GM23338 (cell line): Measurements from ENCODE around the gene MEGF8. TPM values are rescaled to one million over a fixed set of nuclear protein-coding genes. Genes with fewer than 3 reads are reported as not detected.

ENCODE experiments used
- ATAC-seq: fragments of 200-7000 bp; cut with Tn5 transposase; 3 replicates; pipeline ENCODE4 v1.9.1; 2020
- DNase-seq: peaks from one replicate; pipeline ENCODE4 v3.0.0-alpha.2; 2015; ENCODE audit warnings: low spot score
- H2AFZ ChIP-seq: fragments of 200-600 bp; sonication (generic); 2 replicates; pipeline ENCODE4 v1.8.0; 2016; ENCODE audit warnings: antibody characterized with exemption, mild to moderate bottlenecking, moderate library complexity
- H3F3A ChIP-seq: fragments of 200-600 bp; sonication (generic); replicated peaks from 2 replicates; pipeline ENCODE4 v1.8.0; 2017; ENCODE audit warnings: antibody characterized with exemption, mixed run types, low read depth
- H3K27ac ChIP-seq: fragments of 200-600 bp; sonication (generic); 2 replicates; pipeline ENCODE4 v1.6.1; 2016; ENCODE audit warnings: low read depth
- H3K27me3 ChIP-seq: fragments of 200-600 bp; sonication (generic); 2 replicates; pipeline ENCODE4 v1.8.0; 2016; ENCODE audit warnings: mild to moderate bottlenecking, mixed run types, moderate library complexity; ENCODE audit not compliant: insufficient read depth
- H3K36me3 ChIP-seq: fragments of 200-600 bp; sonication (generic); 2 replicates; pipeline ENCODE4 v1.8.0; 2016; ENCODE audit warnings: mild to moderate bottlenecking; ENCODE audit not compliant: insufficient read depth
- H3K4me1 ChIP-seq: fragments of 200-600 bp; sonication (generic); 2 replicates; pipeline ENCODE4 v1.8.0; 2016; ENCODE audit warnings: mild to moderate bottlenecking, moderate library complexity; ENCODE audit not compliant: insufficient read depth
- H3K4me2 ChIP-seq: fragments of 200-600 bp; sonication (generic); 2 replicates; pipeline ENCODE4 v1.7.1; 2017; ENCODE audit warnings: mixed run types
- H3K4me3 ChIP-seq: fragments of 200-600 bp; sonication (generic); 2 replicates; pipeline ENCODE4 v1.6.1; 2016; ENCODE audit warnings: mixed run types
- H3K79me2 ChIP-seq: fragments of 200-600 bp; sonication (generic); replicated peaks from 2 replicates; pipeline ENCODE4 v1.8.0; 2017; ENCODE audit warnings: mild to moderate bottlenecking; ENCODE audit not compliant: insufficient read depth
- H3K9me2 ChIP-seq: fragments of 200-600 bp; sonication (generic); 2 replicates; pipeline ENCODE4 v1.8.0; 2017; ENCODE audit not compliant: insufficient read depth
- H4K20me1 ChIP-seq: fragments of 200-600 bp; sonication (generic); replicated peaks from 2 replicates; pipeline ENCODE4 v1.8.0; 2017; ENCODE audit warnings: mild to moderate bottlenecking; ENCODE audit not compliant: insufficient read depth
- H3K27ac Mint-ChIP-seq: 2 replicates; pipeline ENCODE4 v1.8.0; 2020; ENCODE audit warnings: inconsistent platforms, mild to moderate bottlenecking, moderate library complexity, mixed read lengths
- H3K27me3 Mint-ChIP-seq: 3 replicates; pipeline ENCODE4 v1.8.0; 2022; ENCODE audit warnings: low read depth, mild to moderate bottlenecking, moderate library complexity, mixed read lengths, inconsistent platforms; ENCODE audit not compliant: insufficient read depth, poor library complexity
- H3K36me3 Mint-ChIP-seq: 3 replicates; pipeline ENCODE4 v1.8.0; 2021; ENCODE audit warnings: low read depth, mild to moderate bottlenecking, inconsistent platforms, moderate library complexity, mixed read lengths
- H3K4me1 Mint-ChIP-seq: 3 replicates; pipeline ENCODE4 v1.8.0; 2020; ENCODE audit warnings: mild to moderate bottlenecking, inconsistent platforms, mixed read lengths
- H3K4me3 Mint-ChIP-seq: 3 replicates; pipeline ENCODE4 v1.8.0; 2021; ENCODE audit warnings: moderate library complexity, mild to moderate bottlenecking, inconsistent platforms, mixed read lengths
- H3K9me3 Mint-ChIP-seq: 3 replicates; pipeline ENCODE4 v1.8.0; 2020; ENCODE audit warnings: moderate library complexity, mild to moderate bottlenecking, inconsistent platforms, mixed read lengths
- CREB1 ChIP-seq: fragments of 250-450 bp; sonication (Bioruptor Pico); IDR thresholded peaks from 2 replicates; pipeline ENCODE4 v1.5.0; 2020; ENCODE audit warnings: low read depth, mild to moderate bottlenecking, moderate library complexity
- CTCF ChIP-seq, 2 experiments: fragments of 200-600 bp in 1 of 2; sonication (generic) in 1 of 2; conservative IDR thresholded peaks; 2 replicates each; pipeline versions ENCODE4 v1.5.1 to v1.6.1; 2016 to 2017; ENCODE audit warnings: antibody characterized with exemption in 2 of 2, low read depth in 2 of 2, mild to moderate bottlenecking in 2 of 2, moderate library complexity in 1 of 2
- ETS1 ChIP-seq: IDR thresholded peaks from 2 replicates; pipeline ENCODE4 v1.6.1; 2016; ENCODE audit warnings: antibody characterized with exemption
- EZH2 ChIP-seq: fragments of 200-600 bp; sonication (generic); IDR thresholded peaks from one replicate; pipeline ENCODE4 v1.8.0; 2017; ENCODE audit warnings: antibody characterized with exemption, mild to moderate bottlenecking, low read depth; ENCODE audit not compliant: unreplicated experiment
- EZH2phosphoT487 ChIP-seq: fragments of 200-600 bp; sonication (generic); IDR thresholded peaks from one replicate; pipeline ENCODE4 v1.8.1; 2018; ENCODE audit warnings: antibody characterized with exemption; ENCODE audit not compliant: unreplicated experiment
- JUNB ChIP-seq: IDR thresholded peaks from one replicate; pipeline ENCODE4 v1.6.1; 2016; ENCODE audit warnings: antibody characterized with exemption; ENCODE audit not compliant: unreplicated experiment
- NANOG ChIP-seq: IDR thresholded peaks from 2 replicates; pipeline ENCODE4 v1.6.1; 2016; ENCODE audit warnings: antibody characterized with exemption, borderline replicate concordance
- REST ChIP-seq: IDR thresholded peaks from one replicate; pipeline ENCODE4 v1.6.1; 2018; ENCODE audit warnings: antibody characterized with exemption; ENCODE audit not compliant: unreplicated experiment
- STAT1 ChIP-seq: IDR thresholded peaks from one replicate; pipeline ENCODE4 v1.6.1; 2016; ENCODE audit warnings: antibody characterized with exemption; ENCODE audit not compliant: unreplicated experiment
- ZNF114 ChIP-seq: fragments of 250-450 bp; sonication (Bioruptor Pico); IDR thresholded peaks from 2 replicates; pipeline ENCODE4 v1.5.0; 2020; ENCODE audit warnings: mild to moderate bottlenecking, moderate library complexity
- ZNF331 ChIP-seq: fragments of 250-450 bp; sonication (Bioruptor Pico); IDR thresholded peaks from 2 replicates; pipeline ENCODE4 v1.5.0; 2020; ENCODE audit warnings: low read depth, mild to moderate bottlenecking, moderate library complexity
- ZNF462 ChIP-seq: fragments of 250-450 bp; sonication (Bioruptor Pico); IDR thresholded peaks from 2 replicates; pipeline ENCODE4 v1.5.0; 2020; ENCODE audit warnings: mild to moderate bottlenecking, moderate library complexity
- polyA plus RNA-seq: library from polyadenylated mRNA; unstranded; fragments of >200 nt; fragmentation: Nextera tagmentation; extraction: Ambion mirVana; gene quantifications from 2 replicates; pipeline ENCODE4 v1.2.1, GENCODE V29; 2016
- total RNA-seq: library from RNA; depleted of rRNA; stranded (reverse); fragments of >200 nt; shearing (Covaris generic); gene quantifications from 2 replicates; pipeline ENCODE4 v1.2.3, GENCODE V29; 2014

The MEGF8 gene
- total and polyA plus RNA-seq, 2 experiments from 2014 or later: 6.2 to 40.5 TPM

GRCh38 chr19:42363614-42364346 lies 38.3 kb downstream of the MEGF8 start:
- H3K9me3 Mint-ChIP-seq: peaks cover 18% of the 10 kb centered on the region
- no peak for ATAC-seq

More at GRCh38 chr19:42363614-42364346, 38.3 kb downstream of the MEGF8 start:
- Histone ChIP-seq H3K4me3 (no peak overlapping the region), H3K27me3 (no peaks in the 10 kb centered on the region), H3K4me2 (no peak overlapping the region), H3K4me1 (peaks cover 10% of the 10 kb centered on the region; the same call in 1 of the 2 replicates), H4K20me1 (no peaks in the 10 kb centered on the region), H3K36me3 (no peaks in the 10 kb centered on the region; the same call in 1 of the 2 replicates), H3K27ac (no peak overlapping the region), H3F3A (no peaks in the 10 kb centered on the region), H3K9me2 (no peaks in the 10 kb centered on the region), H3K79me2 (no peaks in the 10 kb centered on the region), H2AFZ (no peak overlapping the region)
- H3K4me1 Mint-ChIP-seq: peaks cover 33% of the 10 kb centered on the region
- peaks cover 51% of the 10 kb centered on the region for H3K36me3 Mint-ChIP-seq
- H3K27me3 Mint-ChIP-seq: peaks cover 17% of the 10 kb centered on the region
- DNase-seq: no peak
- no peak overlapping the region for H3K4me3 Mint-ChIP-seq
- H3K27ac Mint-ChIP-seq: no peak overlapping the region
- no peak for TF ChIP-seq REST
- no peak for TF ChIP-seq CTCF (conservative IDR thresholded peaks at IDR 0.05; ENCODE audit: low read depth in 2 of 2)
- TF ChIP-seq ZNF114: no peak
- no peak for TF ChIP-seq NANOG
- no peak for TF ChIP-seq JUNB
- TF ChIP-seq STAT1: no peak
- no peak for TF ChIP-seq ZNF331
- no peak for TF ChIP-seq CREB1 (CRISPR knock-in tag)
- no peak for TF ChIP-seq ETS1
- TF ChIP-seq ZNF462: no peak
- no peak for TF ChIP-seq EZH2phosphoT487
- TF ChIP-seq EZH2: no peak
